Neural cell (in vitro differentiated cells): Measurements from ENCODE around the gene ZNF362. TPM values are rescaled to one million over a fixed set of nuclear protein-coding genes. Genes with fewer than 3 reads are reported as not detected.

ENCODE experiments used
- H2AFZ ChIP-seq: fragments of 200-600, 300-800 bp; sonication (generic), shearing (Covaris generic); 2 replicates; pipeline ENCODE4 v1.6.0; 2014; ENCODE audit warnings: low read depth, mild to moderate bottlenecking, antibody characterized with exemption, low read length, moderate library complexity
- H3F3A ChIP-seq: fragments of 200-600 bp; shearing (Covaris generic); 2 replicates; pipeline ENCODE4 v1.6.1; 2016; ENCODE audit warnings: mild to moderate bottlenecking, moderate library complexity, mixed read lengths, antibody characterized with exemption, low read length; ENCODE audit not compliant: insufficient read depth, poor library complexity, severe bottlenecking
- H3K27ac ChIP-seq: fragments of 200-600, 300-800 bp; sonication (generic), shearing (Covaris generic); 2 replicates; pipeline ENCODE4 v1.5.1; 2014; ENCODE audit warnings: mild to moderate bottlenecking, low read length, moderate library complexity
- H3K27me3 ChIP-seq: fragments of 300-800, 200-600 bp; sonication (generic), shearing (Covaris generic); 2 replicates; pipeline ENCODE4 v1.6.0; 2014; ENCODE audit warnings: mild to moderate bottlenecking, low read depth, low read length, moderate library complexity; ENCODE audit not compliant: insufficient read depth
- H3K36me3 ChIP-seq: fragments of 300-800, 200-600 bp; sonication (generic), shearing (Covaris generic); 2 replicates; pipeline ENCODE4 v1.5.1; 2014; ENCODE audit warnings: mild to moderate bottlenecking, antibody characterized with exemption, low read length, moderate library complexity; ENCODE audit not compliant: insufficient read depth
- H3K4me2 ChIP-seq: fragments of 300-800, 200-600 bp; sonication (generic), shearing (Covaris generic); 2 replicates; pipeline ENCODE4 v1.6.0; 2014; ENCODE audit warnings: mild to moderate bottlenecking, low read length
- H3K4me3 ChIP-seq: fragments of 300-800, 200-600 bp; sonication (generic), shearing (Covaris generic); 2 replicates; pipeline ENCODE4 v1.5.1; 2014; ENCODE audit warnings: mild to moderate bottlenecking, low read length, moderate library complexity
- H3K79me2 ChIP-seq: fragments of 200-600 bp; shearing (Covaris generic); replicated peaks from 2 replicates; pipeline ENCODE4 v1.6.0; 2014; ENCODE audit warnings: mild to moderate bottlenecking, low read length, moderate library complexity; ENCODE audit not compliant: insufficient read depth
- H3K9ac ChIP-seq: fragments of 300-800, 200-600 bp; sonication (generic), shearing (Covaris generic); 2 replicates; pipeline ENCODE4 v1.6.1; 2016; ENCODE audit warnings: mild to moderate bottlenecking, low read length, mixed read lengths
- H3K9me2 ChIP-seq: fragments of 200-600 bp; shearing (Covaris generic); 2 replicates; pipeline ENCODE4 v1.6.1; 2016; ENCODE audit warnings: mild to moderate bottlenecking, low read length, mixed read lengths; ENCODE audit not compliant: insufficient read depth
- H3K9me3 ChIP-seq: fragments of 200-600, 300-800 bp; sonication (generic), shearing (Covaris generic); 2 replicates; pipeline ENCODE4 v1.6.1; 2016; ENCODE audit warnings: mild to moderate bottlenecking, mixed run types, low read length, moderate library complexity, mixed read lengths
- H4K20me1 ChIP-seq: fragments of 200-600 bp; shearing (Covaris generic); 2 replicates; pipeline ENCODE4 v1.6.1; 2016; ENCODE audit warnings: mild to moderate bottlenecking, mixed run types; ENCODE audit not compliant: insufficient read depth
- CTCF ChIP-seq: fragments of 450-650 bp; IDR thresholded peaks from 2 replicates; pipeline ENCODE4 v1.5.1; 2014; ENCODE audit warnings: antibody characterized with exemption, mild to moderate bottlenecking, moderate library complexity; ENCODE audit not compliant: poor library complexity, severe bottlenecking
- EP300 ChIP-seq: fragments of 450-650 bp; conservative IDR thresholded peaks from 2 replicates; pipeline ENCODE4 v1.6.1; 2014; ENCODE audit warnings: antibody characterized with exemption, mild to moderate bottlenecking, moderate library complexity; ENCODE audit not compliant: poor library complexity, severe bottlenecking
- EZH2 ChIP-seq: fragments of 200-600, 300-800 bp; shearing (Covaris generic), sonication (generic); IDR thresholded peaks from 2 replicates; pipeline ENCODE4 v1.6.1; 2014; ENCODE audit warnings: antibody characterized with exemption, low read length, borderline replicate concordance, mild to moderate bottlenecking; ENCODE audit not compliant: insufficient read depth, poor library complexity, severe bottlenecking
- MXI1 ChIP-seq: fragments of 450-650 bp; conservative IDR thresholded peaks from 2 replicates; pipeline ENCODE4 v1.6.1; 2014; ENCODE audit warnings: antibody characterized with exemption, mild to moderate bottlenecking; ENCODE audit not compliant: poor library complexity, severe bottlenecking
- POLR2AphosphoS5 ChIP-seq: IDR thresholded peaks from 2 replicates; pipeline ENCODE4 v1.6.1; 2012
- RAD21 ChIP-seq: fragments of 450-650 bp; conservative IDR thresholded peaks from 2 replicates; pipeline ENCODE4 v1.6.1; 2014; ENCODE audit warnings: antibody characterized with exemption, mild to moderate bottlenecking, moderate library complexity
- REST ChIP-seq: IDR thresholded peaks from 2 replicates; pipeline ENCODE4 v1.6.1; 2012; ENCODE audit warnings: borderline replicate concordance
- SMC3 ChIP-seq: fragments of 450-650 bp; conservative IDR thresholded peaks from 2 replicates; pipeline ENCODE4 v1.6.1; 2014; ENCODE audit warnings: antibody characterized with exemption, mild to moderate bottlenecking, moderate library complexity; ENCODE audit not compliant: poor library complexity
- TAF1 ChIP-seq: IDR thresholded peaks from 2 replicates; pipeline ENCODE4 v1.6.1; 2012; ENCODE audit warnings: low read depth
- polyA plus RNA-seq: library from polyadenylated mRNA; depleted of rRNA; stranded (reverse); fragments of >200 nt; gene quantifications from 2 replicates; pipeline ENCODE4 v1.2.3, GENCODE V29; 2014

Gene ZNF362
- polyA plus RNA-seq, 1 donor from 2014 or later: 17.6 TPM

- H3K79me2 ChIP-seq: no peaks in the 10 kb centered on the region
- H3K9me2 ChIP-seq: no peaks in the 10 kb centered on the region
- H3F3A ChIP-seq: no peaks in the 10 kb centered on the region
- no peak overlapping the region for H3K4me2 ChIP-seq
- TF ChIP-seq POLR2AphosphoS5 (no peak), SMC3 (no peak), CTCF (no peak), REST (no peak), MXI1 (no peak), EZH2 (no peak), RAD21 (no peak), EP300 (no peak), TAF1 (no peak)
- H3K9me3 ChIP-seq: no peaks in the 10 kb centered on the region
- no peaks in the 10 kb centered on the region for H3K27me3 ChIP-seq
- no peak overlapping the region for H3K27ac ChIP-seq
- H4K20me1 ChIP-seq: peaks cover 11% of the 10 kb centered on the region
- no peak overlapping the region for H2AFZ ChIP-seq
- H3K9ac ChIP-seq: no peak overlapping the region
- H3K4me3 ChIP-seq: no peak overlapping the region
- peaks cover 24% of the 10 kb centered on the region for H3K36me3 ChIP-seq
These were observed 65.8 kb downstream of the ZNF362 start for GRCh38 chr1:33322109-33322508.

- H3K9me2 ChIP-seq: no peaks in the 10 kb centered on the region
- H3K27ac ChIP-seq: no peak overlapping the region
- H3K9ac ChIP-seq: no peak overlapping the region
- peaks cover 11% of the 10 kb centered on the region for H4K20me1 ChIP-seq
- no peaks in the 10 kb centered on the region for H3F3A ChIP-seq
- H3K36me3 ChIP-seq: peaks cover 24% of the 10 kb centered on the region
- H3K9me3 ChIP-seq: no peaks in the 10 kb centered on the region
- H3K27me3 ChIP-seq: no peaks in the 10 kb centered on the region
- no peaks in the 10 kb centered on the region for H3K79me2 ChIP-seq
- H3K4me3 ChIP-seq: no peak overlapping the region
- no peak overlapping the region for H3K4me2 ChIP-seq
- peak; percentile 50 for TF ChIP-seq POLR2AphosphoS5
- no peak for TF ChIP-seq MXI1
- TF ChIP-seq CTCF: no peak
- no peak for TF ChIP-seq REST
- TF ChIP-seq RAD21: no peak
- TF ChIP-seq EP300: no peak
- H2AFZ ChIP-seq: no peak overlapping the region
These were observed 66.7 kb downstream of the ZNF362 start for GRCh38 chr1:33322870-33323585.
